ENCODE data around the gene FRMD8.
A peak's percentile ranks its signal among the peaks of the same experiment; 100 is the strongest.

FRMD8 gene

DNA sequence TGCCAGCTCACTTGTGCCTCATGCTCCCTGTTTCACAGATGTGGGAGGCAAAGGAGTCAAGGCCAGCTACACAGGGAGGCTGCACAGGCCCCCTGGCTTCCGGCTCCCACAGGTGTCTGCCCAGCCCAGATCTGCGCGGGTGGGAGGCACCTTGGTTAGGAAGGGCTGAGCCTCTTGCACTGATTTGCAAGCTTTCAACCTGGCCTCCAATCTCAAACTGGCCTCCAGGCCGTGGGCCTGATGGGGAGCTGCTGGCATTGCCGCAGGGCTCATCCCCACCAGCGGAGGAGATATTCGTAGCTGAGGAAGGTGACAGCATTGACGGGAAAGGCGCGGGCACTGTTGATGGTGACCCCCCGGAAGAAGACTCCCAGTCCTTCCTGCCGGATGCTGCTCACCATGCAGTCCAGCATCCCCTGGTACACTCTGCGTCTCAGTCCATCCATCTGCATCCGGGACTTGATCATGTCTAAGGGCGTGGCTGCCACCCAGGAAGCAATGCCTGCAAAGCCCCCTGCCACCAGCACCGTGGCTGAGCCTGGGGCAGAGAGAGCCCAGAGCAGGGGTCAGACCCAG is 10.2 kb upstream of the FRMD8 start:
- no peak for DNase-seq (ENCODE audit: low spot score)

DNA sequence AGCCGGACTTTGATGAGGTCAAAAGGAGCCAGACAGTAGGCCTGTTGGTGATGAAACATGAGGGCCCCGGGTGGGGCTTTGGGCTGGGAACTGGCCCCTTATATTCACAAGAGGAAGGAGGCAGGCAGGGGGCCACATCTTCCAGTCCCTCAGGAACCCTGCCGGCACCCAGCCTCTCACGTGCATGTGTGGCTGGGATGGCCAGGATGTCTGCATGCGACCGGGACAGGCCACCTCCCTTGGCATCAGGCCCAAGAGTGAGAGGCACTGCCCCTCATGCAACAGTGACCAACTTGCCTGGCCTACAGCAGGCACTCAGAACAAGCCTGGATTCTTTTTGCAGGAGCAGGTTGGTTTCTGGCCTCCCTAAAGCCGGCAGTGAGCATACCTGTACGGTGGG is 9.4 kb upstream of the FRMD8 start:
- DNase-seq (ENCODE audit: low spot score) = no peak

DNA sequence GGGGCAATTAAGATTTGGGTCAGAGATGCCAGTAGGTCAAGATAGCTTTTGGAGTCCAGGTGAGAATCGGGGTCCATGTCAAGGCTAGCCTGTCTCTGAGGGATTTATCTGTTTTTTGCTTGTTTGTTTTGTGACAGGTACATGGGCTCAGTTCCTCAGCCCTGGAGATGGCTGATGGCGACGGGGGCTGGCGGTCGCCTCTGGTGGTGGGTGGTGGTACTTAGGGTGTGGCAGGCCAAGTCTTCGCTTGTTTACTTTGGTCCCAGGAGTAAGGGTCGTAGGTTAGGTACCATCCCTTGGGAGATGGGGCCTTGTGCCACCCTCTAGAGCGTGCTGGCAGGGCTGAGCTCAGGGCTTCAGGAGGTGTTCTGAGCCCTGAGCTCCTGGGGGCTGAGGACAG is 8.7 kb upstream of the FRMD8 start:
- DNase-seq (ENCODE audit: low spot score) = no peak

DNA sequence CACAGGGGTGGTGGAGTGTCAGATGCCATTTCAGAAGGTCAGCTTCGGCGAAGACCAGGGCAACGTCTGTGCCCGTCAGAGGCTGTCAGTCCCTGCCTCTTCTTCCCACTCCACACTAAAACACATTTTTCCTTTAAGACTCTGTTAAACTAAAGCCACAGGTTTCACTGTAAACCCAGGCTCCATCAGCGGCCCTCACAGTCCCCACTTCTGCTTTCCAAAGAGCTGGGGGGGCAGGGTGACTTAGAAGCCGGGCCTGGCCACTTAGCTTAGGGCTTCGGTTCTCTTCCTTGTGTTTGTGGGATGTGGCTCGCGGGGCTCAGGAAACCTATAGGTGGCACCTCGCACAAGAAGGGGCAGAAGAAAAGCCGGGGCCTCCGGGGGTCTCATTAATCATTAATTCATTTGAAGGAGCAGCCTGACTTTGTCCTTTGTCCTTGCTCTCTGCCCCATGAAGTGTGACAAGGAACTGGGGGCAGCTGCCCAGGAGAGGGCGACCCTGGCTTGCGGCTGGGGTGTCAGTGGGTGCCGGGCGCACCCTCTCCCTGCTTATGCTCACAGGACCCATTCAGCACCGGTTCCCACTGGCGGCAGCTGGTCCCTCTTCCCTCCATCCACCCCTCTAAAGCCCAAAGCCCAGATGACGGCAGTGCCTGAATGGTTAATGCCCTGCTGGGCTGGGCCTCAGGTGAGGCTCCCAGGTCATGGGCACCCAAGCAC is 8.1 kb upstream of the FRMD8 start:
- no peak for DNase-seq (ENCODE audit: low spot score)

DNA sequence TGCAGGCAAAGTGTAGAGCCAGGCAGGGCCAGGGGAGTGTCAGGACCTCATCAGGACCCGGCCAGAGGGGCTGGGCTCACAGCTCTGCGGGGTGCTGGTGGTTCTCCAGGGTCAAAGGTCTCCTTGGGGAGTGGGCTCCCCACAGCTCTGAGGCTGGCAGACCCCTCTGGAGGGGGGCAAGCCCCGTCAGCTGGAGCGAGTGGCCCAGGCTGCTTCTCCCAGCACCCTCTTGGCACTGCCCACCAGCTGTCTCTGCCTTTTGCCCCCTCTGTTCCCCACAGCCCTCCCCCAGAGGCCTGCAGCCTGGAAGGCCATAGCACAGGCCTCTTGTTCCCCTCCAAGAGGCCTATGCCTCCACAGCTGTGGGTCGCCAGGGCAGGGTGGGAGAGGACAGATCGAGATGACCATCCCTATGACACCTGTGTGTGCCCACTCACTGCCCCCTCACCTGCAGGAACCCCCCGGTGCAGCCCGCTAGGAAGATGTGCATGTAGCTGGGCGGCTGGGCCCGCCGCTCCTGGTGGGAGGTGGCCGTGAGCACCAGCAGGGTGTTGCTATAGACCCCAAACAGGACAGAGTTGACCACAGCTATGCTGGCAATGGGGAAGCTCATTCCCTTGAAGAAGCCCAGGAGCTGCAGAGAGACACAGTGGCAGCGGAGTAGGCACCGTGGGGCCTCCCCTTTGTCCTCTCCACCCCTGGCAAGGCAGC is 7.4 kb upstream of the FRMD8 start:
- no peak for DNase-seq (ENCODE audit: low spot score)

DNA sequence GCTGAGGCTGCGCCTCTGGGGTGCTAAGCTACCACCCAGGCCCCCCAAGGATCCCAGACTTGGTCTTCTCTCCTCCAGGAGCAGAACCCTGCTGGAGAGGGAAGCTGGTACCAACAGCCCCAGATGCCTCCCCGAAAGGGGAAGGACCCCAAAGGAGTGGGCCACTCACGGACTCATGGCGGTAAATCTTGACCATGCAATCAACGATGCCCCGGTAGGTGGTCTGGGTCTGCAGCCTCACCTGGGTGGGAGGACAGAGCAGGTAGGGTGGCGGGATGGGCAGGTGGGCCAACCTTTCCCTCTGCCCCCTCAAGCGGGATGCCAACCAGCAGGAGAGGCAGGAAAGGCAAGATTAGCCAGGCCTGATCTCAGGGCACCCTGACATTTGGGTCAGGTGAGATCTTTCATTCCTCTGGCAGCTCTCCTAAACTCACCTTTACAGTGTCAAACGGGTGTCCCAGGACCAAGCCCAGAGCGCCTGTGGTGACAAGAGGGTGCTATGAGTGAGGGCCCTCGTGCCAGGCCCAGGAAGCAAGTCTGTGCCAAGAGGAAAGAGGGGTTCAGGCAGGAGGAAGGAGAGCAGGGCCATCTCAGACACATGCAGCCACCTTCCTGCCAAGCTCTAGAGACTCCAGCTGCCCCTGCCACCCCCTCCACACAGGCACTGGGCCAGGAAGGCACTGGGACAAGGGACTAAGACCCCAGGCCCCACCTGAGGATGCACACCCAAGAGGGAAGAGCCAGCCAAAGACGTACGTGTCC is 6.6 kb upstream of the FRMD8 start:
- DNase-seq (ENCODE audit: low spot score) = no peak

DNA sequence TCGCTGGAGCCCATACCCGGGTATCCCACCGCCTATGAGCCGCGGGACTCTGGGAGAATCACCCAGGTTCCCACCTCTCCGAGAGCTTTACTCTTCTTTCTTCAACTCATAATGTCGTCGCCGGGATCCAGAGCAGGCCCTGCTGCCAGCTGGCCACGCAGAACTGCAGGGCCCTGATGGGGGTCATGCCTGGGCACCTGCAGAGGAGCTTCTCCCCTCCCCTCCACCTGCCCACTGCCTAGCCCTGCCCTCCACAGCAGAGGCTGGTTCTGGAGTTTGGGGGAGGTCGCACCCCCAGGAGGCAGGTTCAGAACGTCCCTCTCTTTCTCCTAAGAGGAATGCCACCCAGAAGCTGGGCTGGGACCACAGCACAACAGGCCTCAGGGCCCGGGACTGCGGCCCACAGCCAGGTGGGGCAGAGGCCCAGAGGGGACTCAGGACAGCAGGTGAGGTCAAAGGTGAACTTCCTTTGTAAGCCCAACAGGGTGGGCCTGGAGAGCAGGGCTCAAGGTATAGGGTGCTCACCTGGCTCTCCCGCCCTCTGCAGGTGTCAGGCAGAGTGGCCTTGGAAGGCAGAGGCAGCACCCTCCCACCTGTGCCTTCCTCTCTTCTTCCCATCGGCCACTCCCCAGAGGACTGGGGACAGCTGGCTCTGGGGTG is 5.8 kb upstream of the FRMD8 start:
- no peak for DNase-seq (ENCODE audit: low spot score)

DNA sequence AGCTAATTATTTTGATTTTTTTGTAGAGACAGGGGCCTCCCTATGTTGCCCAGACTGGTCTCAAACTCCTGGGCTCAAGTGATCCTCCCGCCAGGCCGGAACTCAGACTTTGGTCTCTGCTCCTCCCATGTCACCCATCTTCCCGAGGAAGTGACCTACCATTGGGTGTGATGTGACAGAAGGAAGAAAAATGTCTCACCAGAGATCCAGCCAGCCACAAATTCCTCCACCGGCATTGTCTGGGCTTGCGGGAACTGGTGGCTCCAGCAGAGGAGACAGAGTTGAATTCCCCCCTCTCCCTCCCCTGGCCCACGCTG is 4.8 kb upstream of the FRMD8 start:
- peak; percentile 62 for DNase-seq (ENCODE audit: low spot score)

DNA sequence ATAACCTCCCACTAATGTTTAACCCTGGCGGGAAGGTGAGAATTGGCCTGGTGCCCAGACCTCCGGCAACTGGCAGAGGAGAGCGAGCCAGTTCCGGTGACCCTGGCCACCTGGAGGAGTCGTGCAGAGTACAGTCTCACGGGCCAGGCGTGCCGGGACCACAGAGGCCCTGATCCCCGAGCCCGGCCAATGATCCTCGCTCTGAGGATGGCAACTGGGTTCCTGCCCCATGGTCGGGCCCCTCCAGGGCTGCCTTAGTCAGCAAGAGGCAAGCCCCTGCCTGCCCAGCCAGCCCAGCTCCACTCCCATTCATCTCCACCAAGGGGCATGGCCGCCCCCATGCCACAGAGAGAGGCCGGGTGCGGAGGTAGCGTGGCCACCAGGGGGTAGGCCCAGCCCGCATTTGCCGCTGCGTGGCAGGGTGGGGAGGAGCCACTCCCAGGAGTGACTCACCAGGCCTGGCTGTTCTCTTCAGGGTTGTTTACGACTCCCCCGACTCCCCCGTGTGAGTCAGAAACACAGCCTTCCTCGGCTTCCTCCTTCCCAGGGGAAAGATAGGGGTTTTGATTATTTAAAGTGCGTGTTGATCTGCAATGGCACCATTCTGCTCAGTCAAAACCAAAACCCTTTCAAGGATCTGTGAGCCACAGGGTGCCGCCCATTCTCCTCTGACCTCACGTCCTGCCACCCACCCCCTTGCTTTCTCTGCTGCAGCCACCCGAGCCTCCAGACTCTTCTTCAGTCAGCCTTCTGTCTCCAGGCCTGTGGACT is 4.2 kb upstream of the FRMD8 start, which contains the start of gene SLC25A45:
TSS of gene SLC25A45 (minus strand) at position 614 of the 771 bp plus-strand sequence. CDS start 695 bp downstream, outside the sequence.
- DNase-seq (ENCODE audit: low spot score) = peak; percentile 95

DNA sequence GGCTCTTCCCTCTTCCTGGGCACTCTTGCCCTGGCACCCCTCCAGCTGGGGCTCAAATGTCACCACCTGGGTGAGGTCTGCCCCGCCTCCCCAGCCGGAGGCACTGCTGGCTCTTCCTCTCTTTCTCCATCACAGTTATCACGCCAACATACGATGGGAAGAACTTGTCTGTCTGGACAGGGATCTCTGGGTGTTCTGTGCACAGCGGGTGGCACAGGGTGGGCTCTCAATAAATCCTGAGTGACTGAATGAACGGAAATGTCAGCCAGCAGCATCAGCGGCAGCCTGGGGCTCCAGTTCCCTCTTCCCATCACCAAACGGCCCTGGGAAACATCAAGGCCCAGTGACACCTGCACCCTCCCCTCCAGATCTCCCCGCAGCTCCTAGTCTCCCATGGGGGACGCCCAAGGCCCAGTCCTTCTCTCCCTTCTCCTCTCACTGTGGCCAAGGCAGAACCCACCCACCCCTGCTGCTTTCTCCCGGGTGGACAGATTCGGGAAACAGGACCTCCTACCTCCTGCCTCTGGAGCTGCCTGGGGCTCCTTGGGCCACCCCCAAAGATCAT is 3.6 kb upstream of the FRMD8 start:
- DNase-seq (ENCODE audit: low spot score) = no peak

DNA sequence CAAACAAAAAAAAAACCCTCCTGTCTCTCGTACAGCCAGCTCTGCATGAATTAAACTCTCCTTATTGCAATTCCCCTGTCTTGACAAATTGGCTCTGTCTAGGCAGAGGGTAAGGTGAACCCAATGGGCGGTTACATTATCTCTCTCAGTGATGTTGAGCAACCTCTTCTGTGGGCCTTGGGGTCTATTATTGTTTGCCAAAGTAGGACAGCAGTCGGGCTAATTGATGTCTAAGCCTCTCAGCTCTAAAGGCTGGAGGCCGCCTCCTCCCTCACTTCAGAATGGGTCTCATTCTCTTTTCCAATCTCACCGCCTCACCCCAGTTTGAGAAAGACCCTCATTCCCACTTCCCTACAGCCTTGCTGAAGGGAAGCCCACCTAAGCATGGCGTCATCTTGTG is 2.7 kb upstream of the FRMD8 start:
- DNase-seq (ENCODE audit: low spot score) = no peak

DNA sequence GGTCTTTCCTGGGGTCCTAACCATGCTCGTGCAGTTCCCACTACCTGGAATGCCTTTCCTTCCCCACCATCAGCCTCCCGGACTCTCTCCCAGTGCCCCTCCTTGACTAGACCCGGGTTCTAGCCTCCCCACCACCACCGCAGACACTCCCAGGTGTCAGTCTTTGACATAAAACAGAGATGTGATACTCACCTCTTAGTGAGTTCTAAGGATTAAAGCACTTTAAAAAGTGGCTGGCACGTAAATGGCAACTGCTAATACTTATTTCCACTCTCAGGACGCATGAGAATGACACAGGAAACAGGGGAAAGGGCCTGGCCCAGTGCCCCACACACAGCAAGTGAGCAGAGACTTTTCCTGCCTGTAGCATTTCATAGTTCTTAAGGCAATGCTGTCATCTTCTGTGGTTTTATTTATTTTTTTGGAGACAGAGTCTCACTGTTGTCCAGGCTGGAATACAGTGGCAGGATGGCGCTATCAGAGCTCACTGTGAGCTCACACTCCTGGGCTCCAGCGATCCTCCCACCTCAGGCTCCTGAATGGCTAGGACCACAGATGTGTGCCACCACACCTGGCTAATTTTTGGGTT is 2.0 kb upstream of the FRMD8 start:
- DNase-seq (ENCODE audit: low spot score) = no peak

DNA sequence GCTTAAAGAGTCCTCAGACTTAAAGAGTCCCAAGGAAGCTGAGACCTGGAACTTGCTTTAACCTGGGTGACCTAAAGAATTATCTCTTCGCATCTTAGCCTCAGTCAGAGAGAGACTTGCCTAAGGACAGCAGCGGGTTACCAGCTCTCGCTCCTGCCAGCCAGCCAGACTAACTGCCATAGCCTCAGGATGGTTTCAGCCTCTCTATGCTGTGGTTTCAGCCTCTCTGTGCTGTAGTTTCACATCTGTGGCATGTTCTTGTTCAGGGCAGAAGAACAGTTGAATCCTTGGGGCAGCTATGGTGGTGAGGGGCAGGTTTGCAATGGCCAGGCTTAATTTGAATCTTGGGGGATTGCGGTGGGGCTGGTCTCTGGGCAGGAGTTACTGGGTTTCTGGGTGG is 2.3 kb downstream of the FRMD8 start:
- DNase-seq (ENCODE audit: low spot score) = no peak

DNA sequence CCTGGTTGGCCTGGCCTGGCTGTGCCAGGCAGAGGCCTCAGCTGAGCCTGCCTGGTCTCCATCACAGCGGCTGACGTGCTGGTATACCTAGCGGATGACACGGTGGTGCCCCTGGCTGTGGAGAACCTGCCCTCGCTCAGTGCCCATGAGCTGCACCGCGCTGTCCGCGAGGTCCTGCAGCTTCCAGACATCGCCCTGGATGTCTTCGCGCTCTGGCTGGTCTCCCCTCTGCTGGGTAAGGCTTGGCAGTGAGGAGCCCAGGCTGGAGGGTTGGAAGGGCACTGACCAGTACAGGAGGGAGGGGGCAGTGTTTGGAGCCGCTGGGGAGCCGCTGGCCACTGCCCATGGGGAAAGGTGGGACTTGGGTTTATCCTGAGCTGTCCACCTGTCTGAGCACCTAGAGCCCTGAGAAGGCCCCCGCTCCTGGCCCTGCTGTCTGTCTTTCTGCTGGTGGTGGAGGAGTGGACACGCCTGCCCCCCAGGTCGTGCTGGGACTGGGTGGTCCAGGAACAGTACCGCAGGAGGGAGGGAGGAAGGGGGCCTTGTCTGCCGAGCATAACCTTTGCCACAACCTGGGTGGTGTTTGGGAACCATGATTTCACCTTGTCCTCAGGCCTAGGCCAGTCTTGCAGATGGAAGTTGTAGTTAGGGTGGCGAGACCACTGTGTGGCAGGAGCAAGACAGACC is 3.0 kb downstream of the FRMD8 start:
- no peak for DNase-seq (ENCODE audit: low spot score)

DNA sequence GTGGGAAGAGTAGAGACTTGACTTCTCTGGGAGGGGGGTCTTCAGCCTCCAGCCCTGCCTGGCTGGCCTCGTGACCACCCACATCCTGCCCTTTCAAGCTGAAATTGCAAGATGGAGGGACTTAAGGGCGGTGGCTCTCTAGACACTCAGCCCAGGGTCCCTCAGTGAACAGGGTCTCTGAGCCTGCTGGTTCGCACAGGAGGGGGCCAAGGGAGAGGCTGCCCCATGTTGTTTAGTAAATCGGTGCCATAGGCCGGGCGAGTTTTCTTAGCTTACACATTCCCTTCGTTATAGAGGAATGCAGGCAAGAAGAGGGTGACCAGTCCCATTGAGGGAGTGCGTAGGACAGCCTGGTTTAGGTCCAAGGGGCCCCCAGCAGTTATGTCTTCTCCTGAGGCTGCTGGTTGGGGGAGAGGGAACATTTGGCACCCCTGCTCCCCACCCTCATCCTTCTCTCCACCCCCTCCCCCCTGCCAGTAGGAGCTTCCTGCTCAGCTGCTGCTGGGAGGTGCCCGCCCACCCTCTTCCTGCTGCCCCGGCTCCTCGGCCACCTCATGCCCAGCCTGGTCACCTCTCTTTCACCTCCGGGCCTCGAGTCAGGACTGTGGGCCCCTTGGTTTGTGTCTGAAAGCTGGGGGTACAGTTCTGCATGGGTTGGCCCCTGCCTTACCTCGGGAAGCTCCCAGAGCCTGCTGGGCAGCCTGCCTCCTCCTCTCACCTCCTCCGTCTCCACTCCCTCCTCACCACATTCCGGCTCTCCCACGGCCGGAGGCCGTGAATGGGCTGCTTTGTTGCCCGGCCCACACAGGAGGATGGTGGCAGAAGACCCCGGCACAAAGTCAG is 3.9 kb downstream of the FRMD8 start:
- DNase-seq (ENCODE audit: low spot score) = no peak

DNA sequence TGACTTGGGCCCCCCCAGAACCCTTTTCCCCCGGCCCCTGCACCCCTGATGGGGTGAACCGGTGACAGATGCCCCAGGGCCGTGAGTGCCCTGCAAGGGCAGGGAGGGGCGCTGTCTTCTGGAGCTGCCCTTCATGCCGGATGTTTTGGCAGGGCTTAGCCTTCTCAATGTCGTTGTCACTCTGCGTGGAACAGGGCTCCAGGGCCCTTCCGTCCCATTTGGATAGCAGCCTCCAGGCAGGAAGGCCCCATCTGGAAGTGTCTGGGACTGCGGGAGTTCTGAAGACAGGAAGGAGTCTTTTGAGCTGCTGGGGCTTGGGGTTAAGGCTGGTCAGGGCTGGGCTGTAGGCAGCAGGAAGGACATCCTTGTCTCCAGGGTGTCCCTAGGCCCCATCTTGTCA is 4.6 kb downstream of the FRMD8 start:
- no peak for DNase-seq (ENCODE audit: low spot score)

DNA sequence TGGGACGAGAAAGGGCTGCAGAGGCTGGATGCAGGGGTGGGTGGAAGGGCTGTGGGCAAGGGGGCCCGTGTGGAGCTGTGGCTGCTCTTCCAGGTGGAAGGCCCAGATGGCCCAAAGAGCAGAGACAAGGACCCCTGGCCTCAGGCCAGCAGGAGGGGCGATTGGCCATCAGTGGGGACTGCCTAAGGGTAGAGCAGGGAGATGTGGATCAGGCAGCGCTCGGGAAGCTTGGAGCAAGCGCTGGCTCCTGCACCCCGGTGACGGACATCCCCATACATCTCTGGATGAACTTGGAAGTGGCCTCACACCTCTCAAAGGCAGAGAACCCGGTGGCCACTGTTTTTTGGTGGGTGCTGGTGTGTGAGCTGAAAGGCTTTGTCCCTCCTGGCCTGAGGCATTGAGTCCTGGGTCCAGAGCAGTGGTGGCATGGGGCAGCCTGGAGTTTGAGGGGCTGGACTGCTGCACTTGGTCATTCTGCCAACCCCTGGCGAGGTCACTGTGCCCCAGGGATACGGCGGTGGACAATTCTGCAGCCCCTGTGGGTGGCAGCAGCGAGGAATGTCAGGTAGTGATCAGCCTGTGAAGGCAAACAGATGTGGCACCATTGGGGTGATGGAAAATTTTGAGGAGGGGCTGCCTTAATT is 5.9 kb downstream of the FRMD8 start:
- DNase-seq (ENCODE audit: low spot score) = no peak

DNA sequence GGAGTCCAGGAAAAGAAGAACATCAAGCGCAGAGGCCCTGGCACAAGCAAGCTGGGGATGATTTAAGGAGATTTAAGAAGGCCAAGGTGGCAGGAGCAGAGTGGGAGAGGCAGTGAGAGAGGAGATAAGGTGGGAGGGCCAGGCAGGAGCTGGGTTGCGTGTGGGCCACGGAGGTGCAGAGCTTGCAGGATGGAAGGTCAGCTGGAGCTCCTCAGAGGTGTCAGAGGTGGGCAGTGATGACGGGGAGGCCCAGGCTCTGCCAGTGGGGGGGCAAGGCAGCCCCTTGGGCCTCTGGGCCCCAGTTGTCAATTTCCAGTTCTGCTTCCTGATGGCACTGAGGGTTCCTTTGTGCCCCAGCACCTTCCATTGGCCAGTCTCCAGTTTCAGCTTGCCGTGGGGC is 6.5 kb downstream of the FRMD8 start:
- no peak for DNase-seq (ENCODE audit: low spot score)

All from activated CD4-positive, alpha-beta T cell treated with anti-CD3 and anti-CD28 coated beads, Interleukin-2, Interleukin-4, amounts not matched to agents 100 ng/mL and 50 ng/mL, durations not matched to agents 16 hours and 8 hours (primary cell).